Inferior parietal cortex (tissue), 1 donor: ENCODE results near the gene BEX3.
A peak's percentile ranks its signal among the peaks of the same experiment; 100 is the strongest.
"Not testable (repeated sequence)": the region's sequence is repeated elsewhere in the genome, so short reads cannot be mapped to it uniquely, and the experiment has no call there.

ENCODE experiments used
- DNase-seq: peaks from one replicate; pipeline ENCODE4 v3.0.0-alpha.2; 2016; ENCODE audit errors: extremely low spot score

The BEX3 gene

GRCh38 chrX:103382877-103383276, 6.5 kb downstream of the BEX3 start:
- DNase-seq: no peak

DNA sequence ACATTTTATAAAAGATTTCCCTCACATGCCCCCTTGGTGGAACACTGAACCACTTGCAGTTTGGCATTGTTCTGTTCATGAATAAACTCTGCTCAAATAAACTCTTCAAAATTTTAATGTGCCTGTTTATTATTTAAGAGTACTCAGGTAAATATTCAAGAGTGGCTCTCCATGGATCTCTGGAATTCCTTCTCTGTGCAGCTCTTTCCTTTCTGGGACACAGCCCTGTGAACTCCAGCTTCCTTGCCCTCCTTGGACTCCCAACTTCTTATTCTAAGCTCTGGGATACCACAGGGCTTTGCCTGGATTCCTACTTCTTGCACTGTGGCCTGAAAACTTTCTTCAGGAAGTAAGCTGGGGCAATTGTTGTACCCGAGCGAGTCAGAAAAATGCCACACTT, 8.3 kb downstream of the BEX3 start:
- no peak for DNase-seq

DNA sequence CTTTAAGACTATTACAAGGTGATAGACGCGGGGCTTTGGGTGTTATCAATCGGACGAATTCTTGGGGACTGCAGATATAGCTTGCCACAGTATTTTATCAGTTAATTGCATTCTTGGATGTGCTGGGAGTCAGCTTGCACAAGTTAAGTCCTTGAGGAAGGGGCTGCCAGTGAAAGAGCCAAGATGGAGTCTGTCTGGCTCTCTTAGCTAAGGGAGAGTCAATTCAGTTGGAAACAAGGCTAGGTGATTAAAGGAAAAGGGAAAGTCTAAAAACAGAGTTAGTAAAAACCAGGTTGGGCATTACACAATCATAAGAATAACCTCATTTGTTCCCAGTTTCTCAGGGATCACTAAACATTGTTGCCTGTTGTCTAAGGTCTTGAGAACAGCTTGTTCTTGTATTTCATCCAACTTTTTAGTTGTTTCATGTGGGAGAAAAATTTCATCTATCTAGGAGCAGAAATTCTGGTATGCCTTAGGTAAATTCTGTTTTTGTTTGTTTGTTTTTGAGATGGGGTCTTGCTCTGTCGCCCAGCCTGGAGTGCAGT, 9.0 kb downstream of the BEX3 start:
- not testable (repeated sequence) for DNase-seq

GRCh38 chrX:103386332-103386731, 10.0 kb downstream of the BEX3 start:
- DNase-seq: no peak

DNA sequence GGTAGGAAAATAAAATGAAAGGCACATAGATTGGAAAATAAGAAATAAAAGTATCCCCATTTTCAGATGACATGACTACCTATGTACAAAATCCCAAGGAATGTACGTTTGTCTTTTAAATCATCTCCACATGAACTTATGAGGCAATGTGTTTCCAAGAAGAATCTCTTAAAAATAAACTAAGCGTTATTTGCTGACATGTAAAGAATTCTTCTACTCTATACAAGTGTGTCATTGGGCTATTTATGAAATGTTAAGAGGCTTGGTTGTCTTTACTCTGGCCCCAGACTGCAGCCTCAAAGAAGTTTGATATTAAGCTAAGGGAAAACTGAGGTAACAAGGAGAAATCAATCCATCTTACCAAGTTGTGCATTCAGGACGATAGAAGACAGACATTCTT, 17.1 kb downstream of the BEX3 start:
- no peak for DNase-seq

DNA sequence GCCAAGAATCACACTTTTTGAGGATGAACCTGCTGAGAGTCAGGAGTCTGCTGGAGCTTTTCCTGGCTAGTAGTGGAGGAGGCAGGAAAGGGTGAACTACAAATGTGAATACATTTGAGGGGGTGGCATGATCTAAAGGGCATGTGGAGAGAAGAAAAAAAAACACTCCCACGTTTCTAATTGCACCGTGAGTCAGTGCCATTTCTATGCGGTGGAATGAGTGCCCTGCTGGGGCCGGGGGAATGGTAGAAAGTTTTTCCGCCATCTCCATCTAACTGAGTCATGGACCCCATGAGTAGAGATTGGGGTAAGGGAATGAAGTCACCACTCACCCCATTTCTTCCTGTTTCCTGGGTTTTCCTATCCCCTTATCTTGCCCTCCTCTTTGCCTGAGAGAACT, 19.8 kb downstream of the BEX3 start:
- no peak for DNase-seq

- no peak for DNase-seq
These were observed 20.3 kb downstream of the BEX3 start for GRCh38 chrX:103396660-103397059.

DNA sequence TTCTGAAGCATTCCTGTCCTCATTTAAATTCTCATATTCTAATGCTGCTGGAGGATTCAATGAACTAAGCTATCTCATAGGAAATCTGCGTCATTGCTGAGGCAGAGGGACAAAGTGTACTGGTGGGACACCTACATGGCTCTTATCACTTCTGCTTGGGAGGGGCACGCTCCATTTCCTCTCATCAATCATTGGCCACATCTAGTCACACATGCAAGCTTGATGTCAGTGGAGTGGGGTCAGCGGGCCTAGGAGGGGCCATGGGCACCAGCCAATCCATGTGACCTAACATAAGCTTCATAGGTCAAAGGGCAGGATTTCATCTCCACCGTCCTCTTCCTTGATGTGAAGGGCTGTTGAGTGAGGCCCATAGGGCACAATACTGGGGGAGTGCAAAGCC, 21.4 kb downstream of the BEX3 start:
- no peak for DNase-seq

GRCh38 chrX:103398421-103398864, 22.1 kb downstream of the BEX3 start:
- no peak for DNase-seq

GRCh38 chrX:103399744-103400143, 23.4 kb downstream of the BEX3 start:
- DNase-seq: no peak

DNA sequence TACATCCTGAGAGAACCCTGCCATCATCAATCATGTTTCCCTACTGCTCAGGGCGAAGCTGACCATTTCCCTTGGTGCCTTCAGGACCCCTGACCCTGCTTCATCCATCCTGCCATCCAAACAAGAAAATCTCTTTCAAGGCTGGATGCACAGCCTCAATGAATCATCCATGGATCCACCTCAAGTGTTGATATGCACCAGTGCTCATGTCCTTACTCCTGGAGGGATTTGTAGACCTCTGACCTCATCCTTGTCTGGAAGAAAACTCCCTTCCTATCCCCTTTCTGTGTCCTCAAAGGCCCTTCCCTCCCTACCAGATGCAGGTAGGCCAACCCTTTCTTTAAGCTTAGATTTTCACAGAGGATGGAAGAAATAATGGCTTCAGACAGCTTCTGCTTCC, 24.6 kb downstream of the BEX3 start:
- no peak for DNase-seq

DNA sequence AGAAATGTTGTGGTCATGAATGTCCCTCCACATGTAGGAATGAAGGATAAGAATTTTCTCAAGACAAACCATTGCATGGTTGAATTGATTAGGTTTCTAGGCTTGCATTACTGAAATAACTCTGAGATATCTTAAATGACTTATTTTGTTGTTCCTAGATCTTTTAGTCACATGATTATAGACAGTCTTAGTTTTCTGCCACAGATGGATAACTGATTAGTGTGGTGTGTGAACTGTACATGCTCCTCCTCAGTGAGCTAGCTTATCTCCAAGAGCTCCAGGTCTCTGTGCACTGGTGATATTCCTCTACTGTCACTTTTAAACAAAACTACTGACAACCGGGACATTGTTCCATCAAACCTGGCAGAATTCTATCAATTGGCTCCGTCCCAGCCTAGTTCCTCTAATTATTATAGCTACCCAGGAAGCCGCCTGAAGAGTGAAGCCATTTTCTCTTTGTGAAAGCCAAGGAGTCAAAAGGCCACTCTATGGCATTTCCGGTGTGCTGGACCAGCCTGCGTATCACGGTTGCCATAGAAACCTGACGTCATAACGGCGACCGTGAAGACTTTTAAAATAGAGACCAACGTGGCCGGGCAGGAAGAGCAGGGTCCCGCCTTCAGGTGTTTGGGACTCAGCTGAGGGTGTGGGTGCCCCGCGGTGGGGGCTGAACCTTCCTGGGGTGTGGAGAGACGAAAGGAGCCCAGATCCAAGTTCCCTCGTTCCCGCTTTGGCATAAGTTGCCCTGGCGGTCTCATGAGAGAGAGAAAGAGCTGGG, 28.1 kb downstream of the BEX3 start:
- peak; percentile 43 for DNase-seq

- no peak for DNase-seq
These were observed 28.6 kb downstream of the BEX3 start for GRCh38 chrX:103405009-103405333.

- DNase-seq: no peak
These were observed 29.9 kb downstream of the BEX3 start for GRCh38 chrX:103406256-103406655.

DNA sequence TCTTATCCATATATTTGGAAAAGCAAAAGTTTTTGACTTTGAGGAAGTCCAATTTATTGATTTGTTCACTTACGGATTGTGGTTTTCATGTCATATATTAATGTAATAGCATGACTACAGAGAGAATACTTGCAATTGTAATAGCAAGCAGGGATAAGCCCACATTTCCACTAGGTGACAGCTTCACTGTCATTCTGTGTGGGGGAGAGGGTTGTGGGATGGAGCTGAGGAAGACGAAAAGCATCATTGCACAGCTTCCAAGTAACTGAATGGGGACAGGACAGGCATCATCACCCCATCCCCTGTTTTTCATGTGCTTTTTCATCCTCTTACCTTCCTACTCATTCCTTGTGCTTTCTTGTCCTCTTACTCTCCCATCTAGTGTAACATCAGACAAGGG, 31.4 kb downstream of the BEX3 start:
- no peak for DNase-seq

GRCh38 chrX:103411721-103412120, 35.4 kb downstream of the BEX3 start:
- not testable (repeated sequence) for DNase-seq

DNA sequence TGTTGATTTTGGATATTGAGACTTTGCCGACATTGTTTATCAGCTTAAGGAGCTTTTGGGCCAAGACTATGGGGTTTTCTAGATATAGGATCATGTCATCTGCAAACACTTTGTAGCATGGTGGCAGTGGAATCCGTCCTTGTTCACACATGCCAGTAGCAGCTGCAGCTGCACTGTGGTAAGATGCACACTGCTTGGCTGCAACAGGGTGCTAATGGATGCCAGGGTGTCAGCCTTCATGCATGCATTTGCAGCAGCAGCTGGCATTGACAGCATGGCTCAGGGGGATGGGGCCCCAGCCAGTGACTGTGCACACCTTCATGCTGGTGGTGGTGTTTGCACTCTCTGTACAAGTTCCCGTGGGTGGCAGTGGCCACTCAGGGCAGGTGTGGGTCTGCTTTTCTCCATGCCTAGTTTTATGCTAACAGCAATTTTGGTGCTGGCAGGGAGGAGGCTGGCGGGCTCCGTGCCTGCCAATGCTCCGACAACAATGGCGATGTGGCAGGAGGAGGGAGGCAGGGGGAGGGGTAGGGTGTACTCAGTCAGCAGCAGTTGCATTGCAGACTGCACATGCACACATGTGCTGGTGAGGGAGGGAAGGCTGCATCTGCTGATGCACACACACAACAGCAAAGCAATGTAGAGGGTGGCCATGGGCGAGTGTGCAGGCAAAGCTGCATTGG, 37.5 kb downstream of the BEX3 start:
- no peak for DNase-seq

DNA sequence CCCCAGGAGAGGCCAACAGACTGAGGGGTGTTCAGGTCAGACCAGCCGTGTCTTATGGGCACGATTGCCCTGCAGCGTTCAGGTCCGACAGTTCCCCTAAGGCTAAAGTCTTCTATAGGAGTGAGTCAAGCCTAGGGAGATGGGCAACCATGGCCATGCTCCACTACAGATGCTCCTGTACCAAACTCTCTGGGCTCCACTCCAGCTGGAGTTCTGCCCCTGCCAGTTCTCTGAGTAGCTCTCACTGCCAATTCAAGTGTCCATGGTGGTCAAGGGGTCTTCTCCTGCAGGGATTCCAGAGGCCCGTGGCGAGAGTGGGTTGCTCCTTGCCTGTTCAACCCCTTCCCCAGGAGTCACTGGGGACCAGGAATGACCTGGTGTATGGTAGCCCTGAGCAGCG, 38.2 kb downstream of the BEX3 start:
- DNase-seq: no peak

DNA sequence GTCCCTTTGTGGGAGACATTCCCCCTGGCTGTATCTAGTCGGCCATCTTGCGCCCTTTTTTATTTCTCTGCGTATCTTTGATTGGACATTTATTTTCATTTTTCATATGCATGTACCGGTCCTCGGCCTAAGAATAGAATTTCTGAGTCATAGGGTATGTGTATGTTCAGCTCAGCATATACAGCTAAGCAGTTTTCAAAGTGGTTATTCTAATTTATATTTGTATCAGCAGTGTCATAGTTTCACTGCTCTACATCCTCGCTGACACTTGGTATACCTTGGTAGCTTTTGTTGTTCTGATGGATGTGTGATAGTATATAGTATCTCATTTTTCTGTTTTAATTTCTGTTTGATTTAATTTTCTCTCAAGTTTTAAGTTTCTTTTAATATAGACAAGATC, 38.7 kb downstream of the BEX3 start:
- DNase-seq: no peak

DNA sequence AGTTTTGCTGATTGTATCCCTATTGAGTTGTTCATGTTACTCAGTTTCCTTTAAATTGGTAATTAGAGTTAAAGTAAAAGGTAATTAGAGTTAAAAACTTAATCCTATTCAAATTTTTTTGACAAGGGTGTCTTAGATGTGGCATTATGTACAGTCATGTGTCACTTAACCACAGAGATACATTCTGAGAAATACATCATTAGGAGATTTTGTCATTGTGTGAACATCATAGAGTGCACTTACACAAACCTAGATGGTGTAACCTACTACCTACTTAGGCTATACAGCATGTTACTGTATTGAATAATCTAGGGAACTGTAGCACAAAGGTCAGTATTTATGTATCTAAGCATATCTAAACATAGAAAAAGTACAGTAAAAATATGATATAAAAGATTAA, 39.2 kb downstream of the BEX3 start:
- no peak for DNase-seq

GRCh38 chrX:103417370-103417769, 41.0 kb downstream of the BEX3 start:
- DNase-seq: no peak

GRCh38 chrX:103417933-103418332, 41.6 kb downstream of the BEX3 start:
- DNase-seq: no peak

DNA sequence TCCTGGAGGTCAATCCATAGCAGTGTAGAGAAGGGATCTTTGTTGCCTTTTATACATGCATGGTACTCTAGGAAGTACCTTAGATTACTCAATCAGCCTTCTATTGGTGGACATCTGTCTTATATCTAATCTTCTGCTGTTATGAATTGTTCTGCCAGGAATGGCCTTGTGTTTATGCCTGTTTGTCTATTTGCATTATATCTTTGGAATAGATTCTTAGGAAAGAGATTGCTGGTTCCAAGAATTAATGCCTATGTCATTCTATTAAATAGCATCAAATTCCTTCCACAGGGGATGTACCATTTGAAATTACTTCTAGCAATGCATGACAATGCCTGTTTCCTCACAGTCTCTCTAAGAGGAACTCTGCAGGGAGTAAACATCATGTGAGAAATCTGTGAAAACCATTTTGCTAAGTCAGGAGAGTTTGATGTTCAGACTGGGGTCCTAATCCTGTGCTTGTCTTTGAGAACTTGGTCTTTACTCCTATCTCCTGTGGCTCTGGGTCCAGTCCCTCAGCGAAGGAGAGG, 42.5 kb downstream of the BEX3 start:
- DNase-seq: no peak
